Measurements from ENCODE around the gene NPW. TPM values are rescaled to one million over a fixed set of nuclear protein-coding genes. Genes with fewer than 3 reads are reported as not detected.

NPW gene
- total and polyA plus RNA-seq, 9 of the 15 experiments (the other 6 are each of a cell fraction or from before 2014, with no cell fraction given): 0.14 to 4.0 (median 2.6) TPM; not detected in 4

GRCh38 chr16:1991948-1992703, 27.5 kb upstream of the NPW start (continued):
- TF ChIP-seq HOMEZ (CRISPR knock-in tag; IDR thresholded peaks at IDR 0.05) (no peak), DNMT1 (IDR thresholded peaks at IDR 0.05) (no peak), PPARD (CRISPR knock-in tag; IDR thresholded peaks at IDR 0.05) (no peak), ZBTB34 (CRISPR knock-in tag; IDR thresholded peaks at IDR 0.05) (no peak), ZNF3 (CRISPR knock-in tag; IDR thresholded peaks at IDR 0.05) (no peak), ESRRB (CRISPR knock-in tag; IDR thresholded peaks at IDR 0.05; ENCODE audit: borderline replicate concordance) (no peak), ZNF668 (CRISPR knock-in tag; IDR thresholded peaks at IDR 0.05) (no peak), STAT5B (CRISPR knock-in tag; IDR thresholded peaks at IDR 0.05) (no peak), RNF2 (IDR thresholded peaks at IDR 0.05) (peak; percentile 19; the same call in 1 of the 2 replicates), MAFF (IDR thresholded peaks at IDR 0.05; ENCODE audit: low read length) (no peak), SP2 (IDR thresholded peaks at IDR 0.05; ENCODE audit: extremely low read depth, low read depth, low read length, poor library complexity, severe bottlenecking) (no peak), ZNF324 (CRISPR knock-in tag; IDR thresholded peaks at IDR 0.05) (no peak), FOXP1 (CRISPR knock-in tag; IDR thresholded peaks at IDR 0.05) (no peak), ZSCAN29 (IDR thresholded peaks at IDR 0.05) (no peak), ZNF780A (CRISPR knock-in tag; IDR thresholded peaks at IDR 0.05) (no peak), MLX (CRISPR knock-in tag; conservative IDR thresholded peaks at IDR 0.05) (no peak), MNT (conservative IDR thresholded peaks at IDR 0.05) (peak; percentile 65 to 89; a peak in 3 of 4 replicates), SIN3A (IDR thresholded peaks at IDR 0.05; ENCODE audit: borderline replicate concordance in 2 of 2, control insufficient read depth in 1 of 2, low read depth in 2 of 2, low read length in 2 of 2) (peak; percentile 71 to 74; a peak in 3 of 4 replicates), ZKSCAN3 (CRISPR knock-in tag; IDR thresholded peaks at IDR 0.05) (no peak), IRF9 (tag; IDR thresholded peaks at IDR 0.05) (no peak), SMARCA4 (IDR thresholded peaks at IDR 0.05) (no peak), ZFX (CRISPR knock-in tag; IDR thresholded peaks at IDR 0.05) (peak; percentile 91), RBM34 (IDR thresholded peaks at IDR 0.05; ENCODE audit: borderline replicate concordance, insufficient read depth, low read length) (0 out of 2 replicates have a peak, but pooled peaks have one; percentile 77)

Measured in K562 (cell line).